Thymus (tissue), 2 donors: ENCODE results near the gene CGB2. TPM values are rescaled to one million over a fixed set of nuclear protein-coding genes. Genes with fewer than 3 reads are reported as not detected.

Source experiments
- polyA plus RNA-seq: library from polyadenylated mRNA; stranded (reverse); fragments of 200-250 nt; gene quantifications from one replicate; pipeline ENCODE4 v1.2.3, GENCODE V29; 2013
- total RNA-seq: library from RNA; stranded (reverse); fragments of 120-200 nt; gene quantifications from one replicate; pipeline ENCODE4 v1.2.4, GENCODE V29; 2013
- donor health status: healthy.

The CGB2 gene
- total and polyA plus RNA-seq, 2 donors, result 0.11 TPM; not detected in 1

Other genes starting within 250 kb of the CGB2 start
- 18.9 TPM for gene BCAT2, start 220.9 kb upstream of the CGB2 start, total RNA-seq
- gene BCAT2, start 220.9 kb upstream of the CGB2 start, polyA plus RNA-seq, result 37.5 TPM
- 9.9 TPM for gene HSD17B14, start 195.4 kb upstream of the CGB2 start, total RNA-seq
- gene HSD17B14, start 195.4 kb upstream of the CGB2 start, polyA plus RNA-seq, result 20.4 TPM
- gene PLEKHA4, start 163.3 kb upstream of the CGB2 start, total RNA-seq, result 4.1 TPM
- gene PLEKHA4, start 163.3 kb upstream of the CGB2 start, polyA plus RNA-seq, result 17.3 TPM
- 12.1 TPM for gene PPP1R15A, start 159.5 kb upstream of the CGB2 start, total RNA-seq
- 40.0 TPM for gene PPP1R15A, start 159.5 kb upstream of the CGB2 start, polyA plus RNA-seq
- gene TULP2, start 133.1 kb upstream of the CGB2 start, total RNA-seq, result not detected
- 0.02 TPM for gene TULP2, start 133.1 kb upstream of the CGB2 start, polyA plus RNA-seq
- gene NUCB1, start 131.6 kb upstream of the CGB2 start, total RNA-seq, result 42.3 TPM
- 119 TPM for gene NUCB1, start 131.6 kb upstream of the CGB2 start, polyA plus RNA-seq
- gene DHDH, start 98.2 kb upstream of the CGB2 start, total RNA-seq, result 0.28 TPM
- 1.0 TPM for gene DHDH, start 98.2 kb upstream of the CGB2 start, polyA plus RNA-seq
- 62.6 TPM for gene BAX, start 77.0 kb upstream of the CGB2 start, total RNA-seq
- gene BAX, start 77.0 kb upstream of the CGB2 start, polyA plus RNA-seq, result 126 TPM
- 1,031 TPM for gene FTL, start 66.6 kb upstream of the CGB2 start, total RNA-seq
- 8,316 TPM for gene FTL, start 66.6 kb upstream of the CGB2 start, polyA plus RNA-seq
- 14.0 TPM for gene GYS1, start 38.6 kb upstream of the CGB2 start, total RNA-seq
- 22.2 TPM for gene GYS1, start 38.6 kb upstream of the CGB2 start, polyA plus RNA-seq
- 107 TPM for gene RUVBL2, start 38.0 kb upstream of the CGB2 start, total RNA-seq
- 52.0 TPM for gene RUVBL2, start 38.0 kb upstream of the CGB2 start, polyA plus RNA-seq
- not detected for gene LHB, start 14.8 kb upstream of the CGB2 start, total RNA-seq
- gene LHB, start 14.8 kb upstream of the CGB2 start, polyA plus RNA-seq, result 1.2 TPM
- gene CGB3, start 7.6 kb upstream of the CGB2 start, total RNA-seq, result 0.14 TPM
- 0.37 TPM for gene CGB3, start 7.6 kb upstream of the CGB2 start, polyA plus RNA-seq
- gene CGB1, start 5.0 kb downstream of the CGB2 start, total RNA-seq, result not detected
- not detected for gene CGB1, start 5.0 kb downstream of the CGB2 start, polyA plus RNA-seq
- gene CGB5, start 12.0 kb downstream of the CGB2 start, total RNA-seq, result 0.19 TPM
- gene CGB5, start 12.0 kb downstream of the CGB2 start, polyA plus RNA-seq, result 0.98 TPM
- gene CGB8, start 17.2 kb downstream of the CGB2 start, total RNA-seq, result 0.14 TPM
- 0.27 TPM for gene CGB8, start 17.2 kb downstream of the CGB2 start, polyA plus RNA-seq
- 0.33 TPM for gene CGB7, start 25.9 kb downstream of the CGB2 start, total RNA-seq
- 6.7 TPM for gene CGB7, start 25.9 kb downstream of the CGB2 start, polyA plus RNA-seq
- 6.7 TPM for gene NTF4, start 32.9 kb downstream of the CGB2 start, total RNA-seq
- gene NTF4, start 32.9 kb downstream of the CGB2 start, polyA plus RNA-seq, result 30.1 TPM
- gene KCNA7, start 40.8 kb downstream of the CGB2 start, total RNA-seq, result not detected
- 0.05 TPM for gene KCNA7, start 40.8 kb downstream of the CGB2 start, polyA plus RNA-seq
- gene SNRNP70, start 53.6 kb downstream of the CGB2 start, total RNA-seq, result 142 TPM
- 419 TPM for gene SNRNP70, start 53.6 kb downstream of the CGB2 start, polyA plus RNA-seq
- 3.5 TPM for gene LIN7B, start 82.5 kb downstream of the CGB2 start, total RNA-seq
- 9.0 TPM for gene LIN7B, start 82.5 kb downstream of the CGB2 start, polyA plus RNA-seq
- 2.7 TPM for gene C19orf73, start 87.3 kb downstream of the CGB2 start, total RNA-seq
- gene C19orf73, start 87.3 kb downstream of the CGB2 start, polyA plus RNA-seq, result 4.0 TPM
- gene PPFIA3, start 87.7 kb downstream of the CGB2 start, total RNA-seq, result 7.0 TPM
- 14.1 TPM for gene PPFIA3, start 87.7 kb downstream of the CGB2 start, polyA plus RNA-seq
- 1.3 TPM for gene HRC, start 123.5 kb downstream of the CGB2 start, total RNA-seq
- gene HRC, start 123.5 kb downstream of the CGB2 start, polyA plus RNA-seq, result 1.1 TPM
- 3.7 TPM for gene TRPM4, start 125.9 kb downstream of the CGB2 start, total RNA-seq
- gene TRPM4, start 125.9 kb downstream of the CGB2 start, polyA plus RNA-seq, result 7.6 TPM